Cardiac fibroblast (primary cell): ENCODE measurements around the gene TMEM91.
"Not testable (repeated sequence)": the region's sequence is repeated elsewhere in the genome, so short reads cannot be mapped to it uniquely, and the experiment has no call there.

Source experiments
- DNase-seq, 2 donors: peaks; one replicate each; pipeline versions ENCODE4 v3.0.0 to v3.0.0-alpha.2; 2010; ENCODE audit warnings: low read depth in 2 of 2
- H3K4me3 ChIP-seq, 2 donors: replicated peaks in 1 of 2; 1 replicate in 1 of 2; 2 replicates in 1 of 2; pipeline ENCODE4 v1.5.1; 2011; ENCODE audit warnings: low read depth in 2 of 2, low read length in 2 of 2, mild to moderate bottlenecking in 2 of 2, moderate library complexity in 1 of 2
- TF ChIP-seq, protein P1 (sequence below): IDR thresholded peaks from one replicate; pipeline ENCODE4 v1.5.1; 2011; ENCODE audit warnings: low read depth, mild to moderate bottlenecking, low read length, inconsistent platforms

TMEM91 gene

DNA sequence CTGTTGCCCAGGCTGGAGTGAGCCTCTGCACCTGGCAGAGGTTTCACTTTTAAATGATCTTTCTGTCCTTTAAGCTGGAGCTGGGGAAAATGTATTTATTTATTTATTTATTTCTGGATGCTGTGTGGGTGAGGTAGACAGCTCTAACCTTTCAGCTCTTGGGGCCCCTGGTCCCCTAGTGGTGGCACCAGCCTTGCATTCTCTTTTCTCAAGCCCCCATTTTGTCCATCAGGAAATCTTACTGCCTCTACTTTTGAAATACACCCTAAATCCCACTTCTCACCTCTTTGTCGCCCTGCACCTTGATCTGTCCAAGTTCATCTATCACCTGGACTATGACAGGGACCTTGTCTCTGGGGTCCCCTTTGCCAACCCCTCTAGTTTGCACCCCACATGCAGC, 10.2 kb upstream of the TMEM91 start:
- DNase-seq, result no peak
- TF ChIP-seq, protein P1, sequence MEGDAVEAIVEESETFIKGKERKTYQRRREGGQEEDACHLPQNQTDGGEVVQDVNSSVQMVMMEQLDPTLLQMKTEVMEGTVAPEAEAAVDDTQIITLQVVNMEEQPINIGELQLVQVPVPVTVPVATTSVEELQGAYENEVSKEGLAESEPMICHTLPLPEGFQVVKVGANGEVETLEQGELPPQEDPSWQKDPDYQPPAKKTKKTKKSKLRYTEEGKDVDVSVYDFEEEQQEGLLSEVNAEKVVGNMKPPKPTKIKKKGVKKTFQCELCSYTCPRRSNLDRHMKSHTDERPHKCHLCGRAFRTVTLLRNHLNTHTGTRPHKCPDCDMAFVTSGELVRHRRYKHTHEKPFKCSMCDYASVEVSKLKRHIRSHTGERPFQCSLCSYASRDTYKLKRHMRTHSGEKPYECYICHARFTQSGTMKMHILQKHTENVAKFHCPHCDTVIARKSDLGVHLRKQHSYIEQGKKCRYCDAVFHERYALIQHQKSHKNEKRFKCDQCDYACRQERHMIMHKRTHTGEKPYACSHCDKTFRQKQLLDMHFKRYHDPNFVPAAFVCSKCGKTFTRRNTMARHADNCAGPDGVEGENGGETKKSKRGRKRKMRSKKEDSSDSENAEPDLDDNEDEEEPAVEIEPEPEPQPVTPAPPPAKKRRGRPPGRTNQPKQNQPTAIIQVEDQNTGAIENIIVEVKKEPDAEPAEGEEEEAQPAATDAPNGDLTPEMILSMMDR, result peak; percentile 14
- H3K4me3 ChIP-seq, result no peak overlapping the region

DNA sequence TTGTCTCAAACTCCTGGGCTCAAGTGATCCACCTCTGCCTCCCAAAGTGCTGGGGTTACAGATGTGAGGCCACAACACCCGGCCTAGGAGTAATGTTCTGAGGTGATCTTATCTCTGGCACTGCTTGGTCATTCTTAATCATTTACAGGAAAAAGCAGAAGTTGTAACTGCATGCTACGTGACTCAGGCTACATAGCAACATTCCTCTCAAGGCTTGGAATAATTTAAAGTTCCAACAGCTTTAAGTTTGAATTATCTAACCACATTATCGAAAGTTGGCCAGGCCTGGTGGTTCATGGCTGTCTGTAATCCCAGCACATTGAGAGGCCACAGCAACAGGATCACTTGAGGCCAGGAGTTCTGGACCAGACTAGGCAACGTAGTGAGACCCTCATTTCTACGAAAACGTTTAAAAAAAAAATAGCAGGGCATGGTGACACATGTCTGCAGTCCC, 8.5 kb upstream of the TMEM91 start:
- peak; percentile 90 to 92 for DNase-seq
- H3K4me3 ChIP-seq, result no peak overlapping the region
- TF ChIP-seq, protein P1, result no peak

DNA sequence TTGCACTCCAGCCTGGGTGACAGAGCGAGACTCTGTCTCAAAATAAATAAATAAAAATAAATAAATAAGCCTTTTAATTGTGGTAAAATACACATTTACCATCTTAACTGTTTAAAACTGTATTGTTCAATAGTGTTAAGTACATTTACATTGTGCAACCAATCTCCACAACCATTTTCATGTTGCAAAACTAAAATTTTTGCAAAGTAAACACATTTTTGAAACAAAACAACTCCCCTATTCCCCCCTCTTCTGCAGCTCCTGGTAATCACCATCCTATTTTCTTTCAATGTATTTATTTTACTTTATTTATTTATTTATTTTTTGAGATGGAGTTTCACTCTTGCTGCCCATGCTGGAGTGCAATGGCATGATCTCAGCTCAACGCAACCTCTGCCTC, 6.6 kb upstream of the TMEM91 start:
- no peak for DNase-seq
- H3K4me3 ChIP-seq, result no peak overlapping the region
- TF ChIP-seq, protein P1, result no peak

DNA sequence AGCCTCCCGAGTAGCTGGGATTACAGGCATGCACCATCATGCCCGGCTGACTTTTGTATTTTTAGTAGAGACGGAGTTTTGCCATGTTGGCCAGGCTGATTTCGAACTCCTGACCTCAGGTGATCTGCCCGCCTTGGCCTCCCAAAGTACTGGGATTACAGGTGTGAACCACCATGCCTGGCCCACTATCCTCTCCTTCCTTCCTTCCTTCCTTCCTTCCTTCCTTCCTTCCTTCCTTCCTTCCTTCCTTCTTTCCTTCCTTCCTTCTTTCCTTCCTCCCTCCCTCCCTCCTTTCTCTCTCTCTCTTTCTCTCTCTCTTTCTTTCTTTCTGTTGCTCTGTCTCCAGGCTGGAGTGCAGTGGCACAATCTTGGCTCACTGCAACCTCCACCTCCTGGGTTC, 5.2 kb upstream of the TMEM91 start:
- DNase-seq, H3K4me3 ChIP-seq: not testable (repeated sequence)

DNA sequence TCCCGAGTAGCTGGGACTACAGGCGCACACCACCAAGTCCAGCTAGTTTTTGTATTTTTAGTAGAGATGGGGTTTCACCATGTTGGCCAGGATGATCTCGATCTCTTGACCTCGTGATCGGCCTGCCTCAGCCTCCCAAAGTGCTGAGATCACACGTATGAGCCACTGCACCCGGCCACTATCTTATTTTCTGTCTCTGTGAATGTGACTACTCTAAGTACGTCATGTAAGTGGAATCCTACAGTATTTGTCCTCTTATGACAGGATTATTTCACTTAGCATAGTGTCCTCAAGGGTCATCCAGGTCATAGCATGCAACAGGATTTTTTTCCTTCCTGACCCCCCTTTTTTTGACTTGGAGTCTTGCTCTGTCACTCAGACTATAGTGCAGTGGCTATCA, 4.8 kb upstream of the TMEM91 start:
- TF ChIP-seq, protein P1, result no peak
- DNase-seq, result no peak
- H3K4me3 ChIP-seq, result no peak overlapping the region

DNA sequence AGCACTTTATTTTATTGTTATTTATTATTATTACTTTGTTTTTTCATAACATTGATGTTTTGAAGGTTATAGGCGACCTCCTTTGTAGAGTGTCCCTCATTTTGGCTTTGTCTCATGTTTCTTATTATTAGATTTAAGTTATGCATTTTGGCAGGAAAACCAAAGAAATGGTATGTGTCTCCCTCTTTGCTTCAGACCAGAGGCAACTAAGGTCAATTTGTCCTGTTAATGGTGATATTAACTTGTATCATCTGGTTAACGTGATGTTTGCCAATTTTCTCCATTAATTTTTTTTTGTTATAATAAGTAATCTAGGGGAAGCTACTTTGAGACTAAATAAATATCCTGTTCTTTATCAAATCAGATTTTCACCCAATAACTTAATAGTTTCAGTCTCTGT, 3.8 kb upstream of the TMEM91 start:
- TF ChIP-seq, protein P1, result no peak
- DNase-seq, result no peak
- no peak overlapping the region for H3K4me3 ChIP-seq

DNA sequence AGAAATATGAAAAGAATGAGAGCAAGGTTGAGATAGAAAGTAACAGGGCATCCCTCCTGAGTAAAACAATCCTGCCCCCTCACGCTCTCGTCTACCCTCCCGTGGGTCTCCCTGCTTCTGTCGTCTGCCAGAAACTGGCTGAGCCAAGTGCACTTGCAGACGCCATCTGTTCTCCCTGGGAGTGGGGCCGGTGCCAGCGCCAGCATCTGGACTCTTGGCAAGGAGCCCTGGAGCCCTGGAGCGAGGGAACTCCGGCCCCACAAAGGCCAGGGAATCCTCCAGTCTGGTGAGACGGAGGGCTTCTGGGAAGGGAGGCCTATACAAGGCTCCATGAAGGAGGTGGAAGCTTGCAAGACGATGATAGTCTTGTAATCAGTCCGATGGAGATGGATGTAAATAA, 2.3 kb upstream of the TMEM91 start:
- no peak overlapping the region for H3K4me3 ChIP-seq
- DNase-seq, result peak; percentile 87 to 96
- TF ChIP-seq, protein P1, result no peak
